GDM1 (cell line): Measurements from ENCODE around the gene GHITM.
"Not testable (repeated sequence)": the region's sequence is repeated elsewhere in the genome, so short reads cannot be mapped to it uniquely, and the experiment has no call there.

Experiments
- DNase-seq: peaks from one replicate; lab custom pipeline; 2025; lab: John Stamatoyannopoulos, UW

The GHITM gene

GRCh38 chr10:84176836-84177474 lies 37.6 kb downstream of the GHITM start:
- DNase-seq: no peak

- DNase-seq: no peak
Measured at GRCh38 chr10:84177541-84178141, 38.3 kb downstream of the GHITM start.

- no peak for DNase-seq
Measured at GRCh38 chr10:84178160-84178609, 38.9 kb downstream of the GHITM start.

GRCh38 chr10:84179059-84179710 lies 39.9 kb downstream of the GHITM start:
- no peak for DNase-seq

- not testable (repeated sequence) for DNase-seq
Measured at GRCh38 chr10:84180386-84180785, 41.1 kb downstream of the GHITM start.

GRCh38 chr10:84181631-84182030 lies 42.3 kb downstream of the GHITM start:
- DNase-seq: no peak

GRCh38 chr10:84184517-84184916 lies 45.2 kb downstream of the GHITM start:
- DNase-seq: no peak

- no peak for DNase-seq
Measured at GRCh38 chr10:84185526-84186175, 46.3 kb downstream of the GHITM start.

GRCh38 chr10:84188815-84189214 lies 49.5 kb downstream of the GHITM start:
- no peak for DNase-seq

- no peak for DNase-seq
Measured at GRCh38 chr10:84190621-84191020, 51.3 kb downstream of the GHITM start.

GRCh38 chr10:84191106-84191505 lies 51.8 kb downstream of the GHITM start:
- DNase-seq: no peak

- no peak for DNase-seq
Measured at GRCh38 chr10:84193327-84193726, 54.0 kb downstream of the GHITM start.

GRCh38 chr10:84193846-84194423 lies 54.6 kb downstream of the GHITM start:
- no peak for DNase-seq

- no peak for DNase-seq
Measured at GRCh38 chr10:84194424-84195043, 55.2 kb downstream of the GHITM start, which contains the start of gene CDHR1. TSS of gene CDHR1 (plus strand) at chr10:84194537. CDS start at chr10:84194761, 224 bp downstream.

GRCh38 chr10:84195044-84195830 lies 55.9 kb downstream of the GHITM start:
- no peak for DNase-seq

GRCh38 chr10:84196083-84196482 lies 56.8 kb downstream of the GHITM start:
- no peak for DNase-seq

GRCh38 chr10:84196941-84197340 lies 57.6 kb downstream of the GHITM start:
- DNase-seq: no peak

GRCh38 chr10:84197643-84198042 lies 58.3 kb downstream of the GHITM start:
- DNase-seq: no peak

GRCh38 chr10:84198206-84198915 lies 59.1 kb downstream of the GHITM start:
- no peak for DNase-seq

- DNase-seq: no peak
Measured at GRCh38 chr10:84200537-84201243, 61.4 kb downstream of the GHITM start.
